AG08396 (cell line): ENCODE results near the gene INTS2.
"Not testable (repeated sequence)": the region's sequence is repeated elsewhere in the genome, so short reads cannot be mapped to it uniquely, and the experiment has no call there.

Experiments used
- DNase-seq: peaks from one replicate; pipeline ENCODE4 v3.0.0; 2012; ENCODE audit warnings: low spot score, mixed read lengths

INTS2 gene

DNA sequence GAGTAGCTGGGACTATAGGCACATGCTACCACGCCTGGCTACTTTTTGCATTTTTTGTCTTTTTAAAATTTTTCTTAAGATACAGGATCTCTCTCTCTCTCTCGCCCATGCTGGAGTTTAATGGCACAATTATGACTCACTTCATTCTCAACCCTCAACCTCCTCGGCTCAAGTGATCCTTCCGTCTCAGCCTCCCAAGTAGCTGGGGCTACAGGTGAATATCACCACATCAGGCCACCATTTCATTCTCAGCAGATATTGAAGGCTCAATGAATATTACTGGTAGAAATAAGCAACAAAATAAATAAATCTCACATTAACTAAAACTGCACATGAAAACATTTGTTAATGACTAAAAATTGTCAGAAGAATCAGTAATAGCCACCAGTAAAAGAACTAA, 106.1 kb downstream of the INTS2 start:
- no peak for DNase-seq

- DNase-seq = not testable (repeated sequence)
Observed at GRCh38 chr17:61819265-61819664, 108.5 kb downstream of the INTS2 start.

- DNase-seq = no peak
Observed at GRCh38 chr17:61818225-61818624, 109.6 kb downstream of the INTS2 start.

DNA sequence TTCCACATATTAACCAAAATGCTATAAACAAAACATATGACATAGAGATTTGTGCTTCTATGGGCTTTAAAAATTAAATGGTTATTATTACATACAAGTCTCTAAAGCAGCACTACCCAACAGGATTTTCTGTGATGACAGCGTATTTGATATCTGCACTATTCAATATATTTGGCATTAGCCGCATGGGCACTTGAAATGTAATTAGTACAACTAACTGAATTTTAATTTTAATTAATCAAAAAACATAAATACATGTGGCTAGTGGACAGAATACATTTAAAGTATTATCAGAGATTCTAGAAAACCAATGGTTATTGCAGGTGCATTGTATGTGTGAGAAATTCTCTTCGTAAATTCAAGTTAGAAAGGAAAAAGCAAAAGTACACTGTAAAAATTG, 110.3 kb downstream of the INTS2 start:
- no peak for DNase-seq

DNA sequence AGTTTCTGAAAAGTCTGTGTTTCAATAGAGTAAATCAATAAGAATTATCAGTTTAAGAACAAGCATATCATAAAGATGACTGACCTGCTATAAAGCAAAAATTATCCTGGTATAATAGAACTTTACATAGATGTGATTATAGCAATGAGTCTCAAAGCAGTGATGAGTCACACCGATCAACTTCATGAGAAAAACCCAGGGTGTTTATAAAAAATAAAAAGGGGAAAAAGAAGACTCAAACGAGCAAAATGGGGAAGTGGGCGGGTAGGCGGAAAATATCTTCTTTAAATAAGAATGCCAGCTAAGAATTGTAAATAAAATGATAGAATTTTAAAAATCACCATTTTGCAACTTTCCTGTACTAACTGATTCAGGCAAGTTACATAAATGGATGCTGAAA, 111.2 kb downstream of the INTS2 start:
- no peak for DNase-seq

DNA sequence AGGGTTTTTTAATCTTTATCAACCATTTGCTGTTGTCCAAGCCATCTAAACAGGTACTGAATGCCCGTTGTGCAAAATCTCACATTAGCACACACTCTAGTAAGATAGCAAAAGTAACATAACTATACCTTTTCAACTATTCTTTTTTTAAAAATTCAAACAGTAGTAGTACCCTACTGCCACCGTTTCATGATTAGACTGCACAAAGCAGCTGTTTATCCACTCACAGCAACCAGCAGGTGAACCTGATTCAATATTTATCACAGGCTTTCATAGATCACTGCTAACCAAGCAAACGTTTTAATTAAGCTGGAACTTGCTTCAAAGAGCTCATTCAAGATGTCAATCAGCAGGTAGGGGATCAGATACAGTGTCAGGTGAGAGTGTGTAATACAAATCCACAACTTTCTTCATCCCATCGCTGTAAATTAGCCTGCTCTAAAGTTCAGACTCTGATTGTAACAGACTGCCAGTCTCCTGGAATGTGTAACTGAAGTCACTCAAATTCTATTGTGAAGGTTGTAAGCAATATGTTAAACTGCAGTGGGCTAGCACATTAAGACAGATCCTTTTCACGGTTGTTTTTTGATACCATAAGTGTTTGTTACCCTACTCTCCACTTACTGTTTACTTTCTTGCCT, 111.8 kb downstream of the INTS2 start:
- no peak for DNase-seq
